Ramos (cell line): ENCODE measurements around the gene APLF.

Experiments used
- in situ Hi-C: fragments of 300-500 bp; cut with MboI; formaldehyde crosslinking; loops from one replicate; pipeline ENCODE4 v1.14.3; 2022; ENCODE audit warnings: low sequenced_read_pairs; ENCODE audit not compliant: unreplicated experiment

APLF gene

GRCh38 chr2:68612765-68613519 is 145.6 kb downstream of the APLF start:
- in situ Hi-C loops = no loop called here

DNA sequence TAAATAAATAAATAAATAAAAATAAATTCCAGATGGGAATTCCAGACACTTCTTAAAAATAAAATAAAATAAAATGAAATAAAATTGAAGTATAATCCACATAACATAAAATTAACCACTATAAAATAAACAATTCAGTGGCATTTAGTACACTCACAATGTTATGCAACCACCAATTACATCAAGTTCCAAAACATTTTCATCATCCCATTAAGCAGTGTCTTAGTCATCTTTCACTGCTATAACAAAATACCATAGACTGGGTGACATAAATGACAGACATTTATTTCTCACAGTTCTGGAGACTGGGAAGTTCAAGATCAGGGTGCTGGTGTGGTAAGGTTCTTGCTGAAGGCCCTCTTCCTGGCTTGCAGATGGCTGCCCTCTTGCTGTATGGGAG is 153.4 kb downstream of the APLF start:
- in situ Hi-C loops = no loop called here

DNA sequence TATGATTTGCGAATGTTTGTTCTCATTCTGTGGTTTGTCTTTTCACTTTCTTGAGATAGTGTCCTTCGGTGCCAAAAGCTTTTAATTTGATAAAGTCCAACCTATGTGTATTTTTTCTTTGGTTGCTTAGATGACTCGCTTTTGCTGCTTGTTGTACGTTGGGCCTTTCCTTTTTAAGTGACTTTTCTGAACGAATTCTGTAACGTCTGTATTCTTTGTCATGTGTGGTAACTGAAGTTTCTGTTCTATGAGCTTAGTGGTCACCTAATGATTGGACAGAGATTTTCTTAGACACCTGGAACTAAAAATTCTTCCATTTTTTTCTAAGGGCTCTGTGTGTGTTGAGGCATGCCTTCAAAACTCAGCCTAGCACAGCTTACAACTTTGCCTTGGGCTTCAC is 156.4 kb downstream of the APLF start:
- in situ Hi-C loops = no loop called here

- in situ Hi-C loops = no loop called here
These were observed 160.2 kb downstream of the APLF start for GRCh38 chr2:68627615-68628014.
